Measurements from ENCODE around the gene CDC14A.

DNA sequence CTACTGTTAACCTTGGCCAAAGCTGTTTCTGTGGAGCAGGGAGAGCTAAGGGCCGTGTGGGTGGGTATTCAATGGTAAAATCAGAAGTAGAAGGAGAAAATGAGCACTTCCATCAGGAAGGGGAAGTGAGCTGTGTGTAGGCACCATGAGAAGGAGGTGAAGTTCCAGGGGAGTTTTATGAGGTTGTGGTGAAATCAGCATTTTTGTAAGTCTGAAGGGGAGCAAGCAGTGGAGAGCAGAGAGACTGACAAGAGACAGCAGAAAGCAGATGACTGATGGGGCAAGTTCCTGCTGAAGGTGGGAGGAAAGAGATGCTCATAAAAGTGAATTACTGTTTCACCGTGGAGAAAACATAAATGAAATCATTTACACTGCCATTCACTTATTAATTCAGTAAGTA is 183.0 kb downstream of the CDC14A start:
- TF ChIP-seq, protein P1, sequence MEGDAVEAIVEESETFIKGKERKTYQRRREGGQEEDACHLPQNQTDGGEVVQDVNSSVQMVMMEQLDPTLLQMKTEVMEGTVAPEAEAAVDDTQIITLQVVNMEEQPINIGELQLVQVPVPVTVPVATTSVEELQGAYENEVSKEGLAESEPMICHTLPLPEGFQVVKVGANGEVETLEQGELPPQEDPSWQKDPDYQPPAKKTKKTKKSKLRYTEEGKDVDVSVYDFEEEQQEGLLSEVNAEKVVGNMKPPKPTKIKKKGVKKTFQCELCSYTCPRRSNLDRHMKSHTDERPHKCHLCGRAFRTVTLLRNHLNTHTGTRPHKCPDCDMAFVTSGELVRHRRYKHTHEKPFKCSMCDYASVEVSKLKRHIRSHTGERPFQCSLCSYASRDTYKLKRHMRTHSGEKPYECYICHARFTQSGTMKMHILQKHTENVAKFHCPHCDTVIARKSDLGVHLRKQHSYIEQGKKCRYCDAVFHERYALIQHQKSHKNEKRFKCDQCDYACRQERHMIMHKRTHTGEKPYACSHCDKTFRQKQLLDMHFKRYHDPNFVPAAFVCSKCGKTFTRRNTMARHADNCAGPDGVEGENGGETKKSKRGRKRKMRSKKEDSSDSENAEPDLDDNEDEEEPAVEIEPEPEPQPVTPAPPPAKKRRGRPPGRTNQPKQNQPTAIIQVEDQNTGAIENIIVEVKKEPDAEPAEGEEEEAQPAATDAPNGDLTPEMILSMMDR (conservative IDR thresholded peaks at IDR 0.05; ENCODE audit: low read length), result no peak
- no peak for TF ChIP-seq EZH2phosphoT487 (IDR thresholded peaks at IDR 0.05; ENCODE audit: borderline replicate concordance, low read depth, low read length)
